Measurements from ENCODE around the gene MAP1LC3A.
"Not testable (repeated sequence)": the region's sequence is repeated elsewhere in the genome, so short reads cannot be mapped to it uniquely, and the experiment has no call there.

Gene MAP1LC3A

GRCh38 chr20:34558320-34559218 lies at the start of gene MAP1LC3A:
Gene MAP1LC3A (plus strand): TSS chr20:34558718. CDS start chr20:34558869, 151 bp downstream.
- Histone ChIP-seq H3K4me3 (ENCODE audit: low read depth, low read length) (no peak within 1 kb of the TSS), H3K27me3 (ENCODE audit: insufficient read depth, low read depth, severe bottlenecking) (no peaks in the 10 kb centered on the region), H3K27ac (no peak within 1 kb of the TSS), H3K9me3 (ENCODE audit: severe bottlenecking) (no peaks in the 10 kb centered on the region), H3K36me3 (peaks cover 2% of the 10 kb centered on the region)
- DNase-seq = no peak
- no peak for TF ChIP-seq CTCF (IDR thresholded peaks at IDR 0.05; ENCODE audit: low read depth, low read length)

GRCh38 chr20:34510575-34510974 lies 47.9 kb upstream of the MAP1LC3A start:
- Histone ChIP-seq H3K27me3 (ENCODE audit: insufficient read depth, low read depth, severe bottlenecking) (no peaks in the 10 kb centered on the region), H3K4me3 (ENCODE audit: low read depth, low read length) (no peak overlapping the region), H3K9me3 (ENCODE audit: severe bottlenecking) (no peaks in the 10 kb centered on the region), H3K36me3 (peaks cover 30% of the 10 kb centered on the region), H3K27ac (no peak overlapping the region)
- TF ChIP-seq CTCF (IDR thresholded peaks at IDR 0.05; ENCODE audit: low read depth, low read length) = no peak
- DNase-seq = no peak

- no peak for DNase-seq
- Histone ChIP-seq H3K27ac (no peak overlapping the region), H3K36me3 (peaks cover 21% of the 10 kb centered on the region), H3K9me3 (ENCODE audit: severe bottlenecking) (no peaks in the 10 kb centered on the region), H3K4me3 (ENCODE audit: low read depth, low read length) (no peak overlapping the region), H3K27me3 (ENCODE audit: insufficient read depth, low read depth, severe bottlenecking) (no peaks in the 10 kb centered on the region)
- no peak for TF ChIP-seq CTCF (IDR thresholded peaks at IDR 0.05; ENCODE audit: low read depth, low read length)
Measured at GRCh38 chr20:34511891-34512265, 46.6 kb upstream of the MAP1LC3A start.

GRCh38 chr20:34512266-34512954 lies 46.1 kb upstream of the MAP1LC3A start:
- H3K27ac ChIP-seq = no peak overlapping the region
- DNase-seq = no peak
- no peak for TF ChIP-seq CTCF (IDR thresholded peaks at IDR 0.05; ENCODE audit: low read depth, low read length)

GRCh38 chr20:34512955-34513419 lies 45.5 kb upstream of the MAP1LC3A start:
- Histone ChIP-seq H3K4me3 (ENCODE audit: low read depth, low read length) (no peak overlapping the region), H3K27ac (no peak overlapping the region), H3K36me3 (peaks cover 14% of the 10 kb centered on the region), H3K27me3 (ENCODE audit: insufficient read depth, low read depth, severe bottlenecking) (no peaks in the 10 kb centered on the region), H3K9me3 (ENCODE audit: severe bottlenecking) (no peaks in the 10 kb centered on the region)
- TF ChIP-seq CTCF (IDR thresholded peaks at IDR 0.05; ENCODE audit: low read depth, low read length) = no peak
- no peak for DNase-seq

More at GRCh38 chr20:34512266-34512954, 46.1 kb upstream of the MAP1LC3A start:
- Histone ChIP-seq H3K36me3 (peaks cover 19% of the 10 kb centered on the region), H3K4me3 (ENCODE audit: low read depth, low read length) (no peak overlapping the region), H3K9me3 (ENCODE audit: severe bottlenecking) (no peaks in the 10 kb centered on the region), H3K27me3 (ENCODE audit: insufficient read depth, low read depth, severe bottlenecking) (no peaks in the 10 kb centered on the region)

- H3K36me3 ChIP-seq; DNase-seq; H3K4me3 ChIP-seq (ENCODE audit: low read depth, low read length); H3K9me3 ChIP-seq (ENCODE audit: severe bottlenecking); H3K27ac ChIP-seq; H3K27me3 ChIP-seq (ENCODE audit: insufficient read depth, low read depth, severe bottlenecking): not testable (repeated sequence)
Measured at GRCh38 chr20:34514034-34514433, 44.5 kb upstream of the MAP1LC3A start.

Data from WERI-Rb-1 (cell line).